ENCODE results near the gene TTC39B.
"Not testable (repeated sequence)": the region's sequence is repeated elsewhere in the genome, so short reads cannot be mapped to it uniquely, and the experiment has no call there.

TTC39B gene

DNA sequence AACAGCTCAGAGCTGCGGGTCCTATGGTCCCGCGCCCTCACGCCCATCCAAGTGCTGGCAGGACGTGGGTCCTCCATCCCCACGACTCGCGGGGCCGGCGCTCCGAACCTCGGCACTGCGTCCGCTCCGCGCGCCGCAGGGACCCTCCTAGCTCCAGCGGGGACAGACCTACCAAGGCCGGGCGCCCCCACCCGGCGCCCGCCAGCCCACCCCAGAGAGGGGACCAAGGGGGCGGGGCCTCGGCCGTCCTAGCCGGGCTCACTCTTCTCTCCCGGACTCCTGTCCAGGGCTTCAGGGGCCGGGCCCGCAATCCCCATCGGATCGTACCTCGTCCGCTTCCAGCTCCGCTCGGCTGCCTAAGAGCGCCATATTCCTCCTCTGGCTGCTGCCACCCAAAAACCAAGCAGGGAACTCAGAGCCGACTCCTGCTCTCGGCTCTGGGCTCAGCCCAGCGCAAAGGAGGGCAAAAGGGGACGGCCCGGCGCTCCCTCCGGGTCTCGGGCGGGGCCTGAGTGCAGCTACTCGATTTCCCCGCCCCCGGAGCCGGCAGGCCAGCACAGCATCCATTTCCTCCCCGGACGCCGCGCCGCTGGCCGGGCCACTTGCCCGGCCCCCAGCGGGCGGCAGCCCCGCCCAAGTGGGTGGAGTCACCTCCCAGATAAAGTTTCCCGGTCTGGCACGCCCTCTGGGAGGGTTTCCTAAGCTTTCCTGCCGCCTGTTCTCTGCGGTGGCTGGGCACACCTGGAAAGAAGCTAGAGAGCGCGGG, at the start of gene TTC39B:
Gene TTC39B (minus strand): TSS at position 460 of the 766 bp plus-strand sequence. CDS start 91 bp downstream, at position 369.
- DNase-seq (peak; percentile 89), ATAC-seq (peak; percentile 94)
- peaks cover 3% of the 10 kb centered on the region for H3K36me3 Mint-ChIP-seq (ENCODE audit: low read depth)
- peak within 1 kb of the TSS; percentile 96 for H3K4me3 Mint-ChIP-seq
- H3K27ac Mint-ChIP-seq = peak within 1 kb of the TSS; percentile 88
- peaks cover 50% of the 10 kb centered on the region for H3K4me1 Mint-ChIP-seq
- no peaks in the 10 kb centered on the region for H3K9me3 Mint-ChIP-seq
- no peaks in the 10 kb centered on the region for H3K27me3 Mint-ChIP-seq

GRCh38 chr9:15355669-15356068, 48.7 kb upstream of the TTC39B start:
- no peak overlapping the region for H3K27ac Mint-ChIP-seq
- DNase-seq (no peak), ATAC-seq (no peak)
- no peaks in the 10 kb centered on the region for H3K27me3 Mint-ChIP-seq
- peaks cover 38% of the 10 kb centered on the region for H3K4me1 Mint-ChIP-seq
- no peaks in the 10 kb centered on the region for H3K9me3 Mint-ChIP-seq
- no peak overlapping the region for H3K4me3 Mint-ChIP-seq
- H3K36me3 Mint-ChIP-seq (ENCODE audit: low read depth) = no peaks in the 10 kb centered on the region

GRCh38 chr9:15354713-15355112, 47.7 kb upstream of the TTC39B start:
- Mint-ChIP-seq H3K27me3 (no peaks in the 10 kb centered on the region), H3K4me1 (peaks cover 45% of the 10 kb centered on the region), H3K4me3 (no peak overlapping the region), H3K36me3 (ENCODE audit: low read depth) (no peaks in the 10 kb centered on the region), H3K9me3 (no peaks in the 10 kb centered on the region), H3K27ac (no peak overlapping the region)
- ATAC-seq (no peak), DNase-seq (no peak)

DNA sequence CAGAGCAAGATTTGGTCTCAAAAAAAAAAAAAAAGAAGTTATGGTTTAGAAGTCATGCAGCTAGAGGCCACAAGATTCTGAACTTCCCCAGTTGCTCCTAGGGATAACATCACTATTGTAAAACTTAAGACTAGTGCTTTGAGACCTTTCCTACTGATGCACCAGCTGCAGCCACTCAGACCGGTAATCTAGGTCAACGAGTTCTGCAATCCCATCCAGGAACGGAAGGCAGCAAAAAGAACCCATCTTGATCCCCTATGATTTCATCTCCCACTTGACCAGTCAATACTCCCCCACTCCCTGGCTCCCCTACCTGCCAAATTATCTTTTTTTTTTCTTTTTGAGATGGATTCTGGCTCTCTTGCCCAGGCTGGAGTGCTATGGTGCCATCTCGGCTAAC, 46.9 kb upstream of the TTC39B start:
- DNase-seq (no peak), ATAC-seq (no peak)
- Mint-ChIP-seq H3K9me3 (no peaks in the 10 kb centered on the region), H3K36me3 (ENCODE audit: low read depth) (no peaks in the 10 kb centered on the region), H3K4me1 (peaks cover 45% of the 10 kb centered on the region), H3K4me3 (no peak overlapping the region), H3K27me3 (no peaks in the 10 kb centered on the region), H3K27ac (no peak overlapping the region)

- Mint-ChIP-seq H3K4me3 (no peak overlapping the region), H3K36me3 (ENCODE audit: low read depth) (no peaks in the 10 kb centered on the region), H3K4me1 (peaks cover 44% of the 10 kb centered on the region), H3K27ac (no peak overlapping the region), H3K9me3 (no peaks in the 10 kb centered on the region), H3K27me3 (no peaks in the 10 kb centered on the region)
- no peak for ATAC-seq
- no peak for DNase-seq
Measured at GRCh38 chr9:15352306-15352705, 45.3 kb upstream of the TTC39B start.

GRCh38 chr9:15349892-15350761, 43.1 kb upstream of the TTC39B start:
- H3K9me3 Mint-ChIP-seq = no peaks in the 10 kb centered on the region
- H3K27ac Mint-ChIP-seq = no peak overlapping the region
- H3K4me3 Mint-ChIP-seq = no peak overlapping the region
- peaks cover 22% of the 10 kb centered on the region for H3K4me1 Mint-ChIP-seq
- ATAC-seq = no peak
- H3K27me3 Mint-ChIP-seq = no peaks in the 10 kb centered on the region
- no peaks in the 10 kb centered on the region for H3K36me3 Mint-ChIP-seq (ENCODE audit: low read depth)
- peak; percentile 18 for DNase-seq

GRCh38 chr9:15346837-15347236, 39.8 kb upstream of the TTC39B start:
- Mint-ChIP-seq H3K4me1 (peaks cover 12% of the 10 kb centered on the region), H3K36me3 (ENCODE audit: low read depth) (no peaks in the 10 kb centered on the region), H3K27ac (no peak overlapping the region), H3K27me3 (no peaks in the 10 kb centered on the region), H3K9me3 (no peaks in the 10 kb centered on the region), H3K4me3 (no peak overlapping the region)
- no peak for ATAC-seq
- no peak for DNase-seq

- H3K4me3 Mint-ChIP-seq = no peak overlapping the region
- no peak for ATAC-seq
- no peak for DNase-seq
Measured at GRCh38 chr9:15344191-15344590, 37.2 kb upstream of the TTC39B start.

DNA sequence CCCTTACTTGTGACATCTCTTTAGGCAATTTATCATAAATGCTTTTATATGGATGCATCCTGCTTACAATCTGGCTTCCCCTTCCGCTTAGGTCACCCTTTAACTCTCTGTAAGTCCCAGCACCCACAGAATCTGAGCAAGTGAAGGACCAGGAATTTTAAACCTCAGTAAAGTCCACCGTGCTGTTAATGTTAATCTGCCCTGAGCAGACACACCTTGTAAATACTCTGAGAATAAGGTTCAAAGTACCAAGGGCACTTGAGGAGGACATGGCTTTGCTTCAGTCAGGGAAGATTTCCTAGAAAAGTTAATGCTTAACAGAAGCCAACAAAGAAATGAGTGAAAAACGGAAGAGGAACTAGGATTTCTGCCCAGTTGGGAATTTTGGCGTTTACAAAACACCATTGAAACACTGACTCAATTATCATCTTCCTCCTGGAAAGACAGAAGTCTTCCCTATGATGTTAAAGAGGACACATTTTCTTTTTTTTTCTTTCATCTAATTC, 26.4 kb upstream of the TTC39B start:
- Mint-ChIP-seq H3K27ac (no peak overlapping the region), H3K36me3 (ENCODE audit: low read depth) (no peaks in the 10 kb centered on the region)

More at GRCh38 chr9:15344191-15344590, 37.2 kb upstream of the TTC39B start:
- H3K36me3 Mint-ChIP-seq (ENCODE audit: low read depth) = no peaks in the 10 kb centered on the region
- no peaks in the 10 kb centered on the region for H3K27me3 Mint-ChIP-seq
- no peaks in the 10 kb centered on the region for H3K4me1 Mint-ChIP-seq
- no peak overlapping the region for H3K27ac Mint-ChIP-seq
- no peaks in the 10 kb centered on the region for H3K9me3 Mint-ChIP-seq

GRCh38 chr9:15332939-15333338, 25.9 kb upstream of the TTC39B start:
- H3K27ac Mint-ChIP-seq = no peak overlapping the region
- H3K27me3 Mint-ChIP-seq = no peaks in the 10 kb centered on the region
- H3K36me3 Mint-ChIP-seq (ENCODE audit: low read depth) = no peaks in the 10 kb centered on the region
- ATAC-seq = no peak
- no peak for DNase-seq
- no peaks in the 10 kb centered on the region for H3K4me1 Mint-ChIP-seq
- H3K9me3 Mint-ChIP-seq = no peaks in the 10 kb centered on the region
- no peak overlapping the region for H3K4me3 Mint-ChIP-seq

More for the DNA sequence above, 26.4 kb upstream of the TTC39B start:
- ATAC-seq (no peak), DNase-seq (no peak)
- Mint-ChIP-seq H3K4me1 (no peaks in the 10 kb centered on the region), H3K4me3 (no peak overlapping the region), H3K27me3 (no peaks in the 10 kb centered on the region), H3K9me3 (no peaks in the 10 kb centered on the region)

GRCh38 chr9:15329539-15330109, 22.6 kb upstream of the TTC39B start:
- H3K4me3 Mint-ChIP-seq = no peak overlapping the region
- no peaks in the 10 kb centered on the region for H3K36me3 Mint-ChIP-seq (ENCODE audit: low read depth)
- no peak for ATAC-seq
- no peak overlapping the region for H3K27ac Mint-ChIP-seq
- H3K4me1 Mint-ChIP-seq = no peaks in the 10 kb centered on the region
- H3K9me3 Mint-ChIP-seq = peaks cover 5% of the 10 kb centered on the region
- no peak for DNase-seq
- H3K27me3 Mint-ChIP-seq = no peaks in the 10 kb centered on the region

DNA sequence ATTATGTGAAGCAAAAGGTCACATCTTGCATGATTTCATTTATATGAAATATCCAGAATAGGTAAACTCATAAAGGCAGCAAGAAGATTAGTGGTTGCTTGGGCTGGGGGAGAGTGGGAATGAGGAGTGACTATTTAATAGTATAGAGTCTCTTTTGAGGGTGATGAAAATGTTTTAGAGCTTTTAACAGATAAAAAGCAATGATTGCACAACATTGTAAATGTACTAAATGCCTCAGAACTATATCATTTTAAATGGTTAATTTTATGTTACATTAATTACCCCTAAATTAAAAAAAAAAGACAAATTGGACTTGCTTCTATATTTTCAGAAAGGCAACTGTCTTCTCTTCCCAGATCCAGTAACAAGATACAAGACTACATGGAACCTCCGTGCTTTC, 21.9 kb upstream of the TTC39B start:
- Mint-ChIP-seq H3K36me3 (ENCODE audit: low read depth) (no peaks in the 10 kb centered on the region), H3K27ac (no peak overlapping the region), H3K4me1 (no peaks in the 10 kb centered on the region), H3K9me3 (peaks cover 12% of the 10 kb centered on the region), H3K4me3 (no peak overlapping the region), H3K27me3 (no peaks in the 10 kb centered on the region)
- ATAC-seq (no peak), DNase-seq (no peak)

DNA sequence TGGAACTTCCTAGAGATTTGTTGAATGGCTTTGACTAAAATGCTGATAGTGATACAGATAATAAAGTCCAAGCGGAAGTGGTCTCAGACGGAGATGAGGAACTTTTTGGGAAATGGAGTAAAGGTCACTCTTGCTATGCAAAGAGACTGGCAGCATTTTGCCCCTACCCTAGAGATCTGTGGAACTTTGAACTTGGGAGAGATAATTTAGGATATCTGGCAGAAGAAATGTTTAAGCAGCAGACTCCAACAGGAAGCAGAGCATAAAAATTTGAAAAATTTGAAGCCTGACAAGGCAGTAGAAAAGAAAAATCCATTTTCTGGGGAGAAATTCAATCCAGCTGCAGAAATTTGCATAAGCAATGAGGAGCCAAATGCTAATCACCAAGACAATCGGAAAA, 15.7 kb upstream of the TTC39B start:
- H3K9me3 Mint-ChIP-seq = peaks cover 19% of the 10 kb centered on the region
- not testable (repeated sequence) for H3K4me1 Mint-ChIP-seq; DNase-seq; H3K4me3 Mint-ChIP-seq; ATAC-seq; H3K27ac Mint-ChIP-seq; H3K27me3 Mint-ChIP-seq; H3K36me3 Mint-ChIP-seq (ENCODE audit: low read depth)

GRCh38 chr9:15319661-15320060, 12.6 kb upstream of the TTC39B start:
- DNase-seq; H3K27ac Mint-ChIP-seq; ATAC-seq; H3K4me3 Mint-ChIP-seq; H3K36me3 Mint-ChIP-seq (ENCODE audit: low read depth); H3K27me3 Mint-ChIP-seq: not testable (repeated sequence)
- peaks cover 16% of the 10 kb centered on the region for H3K9me3 Mint-ChIP-seq
- H3K4me1 Mint-ChIP-seq = peaks cover 11% of the 10 kb centered on the region

All from activated naive CD8-positive, alpha-beta T cell treated with anti-CD3 and anti-CD28 coated beads, Interleukin-2, amount 50 U/mL, for 24 hours (primary cell).